ENCODE measurements around the gene CHCHD5.
"Not testable (repeated sequence)": the region's sequence is repeated elsewhere in the genome, so short reads cannot be mapped to it uniquely, and the experiment has no call there.

The CHCHD5 gene

GRCh38 chr2:112584134-112584890 is at the start of gene CHCHD5:
CHCHD5 (plus strand) TSS chr2:112584609; CDS start chr2:112584648, 39 bp downstream.
- peak; percentile 97 for DNase-seq (ENCODE audit: low spot score)

DNA sequence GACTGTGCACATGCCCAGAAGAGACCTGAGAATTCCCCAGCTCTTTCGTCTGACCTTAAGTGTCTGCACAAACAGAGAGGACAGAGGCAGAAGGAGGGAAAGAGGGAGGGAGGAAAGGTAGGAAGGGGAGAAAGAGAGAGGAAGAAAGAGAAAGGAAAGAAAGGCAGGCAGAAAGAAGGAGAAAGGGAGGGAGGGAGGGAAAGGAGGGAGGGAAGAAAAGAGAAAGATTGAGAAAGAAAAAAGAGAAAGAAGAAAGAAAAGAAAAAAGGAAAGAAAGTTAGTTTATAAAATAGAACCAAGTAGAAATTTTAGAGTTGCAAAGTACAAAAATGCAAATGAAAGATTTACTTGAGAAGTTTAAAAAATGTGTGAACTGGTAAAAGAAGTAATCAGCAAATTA is 49.6 kb upstream of the CHCHD5 start:
- DNase-seq (ENCODE audit: low spot score): no peak

GRCh38 chr2:112536665-112537064 is 47.7 kb upstream of the CHCHD5 start:
- DNase-seq (ENCODE audit: low spot score): not testable (repeated sequence)

DNA sequence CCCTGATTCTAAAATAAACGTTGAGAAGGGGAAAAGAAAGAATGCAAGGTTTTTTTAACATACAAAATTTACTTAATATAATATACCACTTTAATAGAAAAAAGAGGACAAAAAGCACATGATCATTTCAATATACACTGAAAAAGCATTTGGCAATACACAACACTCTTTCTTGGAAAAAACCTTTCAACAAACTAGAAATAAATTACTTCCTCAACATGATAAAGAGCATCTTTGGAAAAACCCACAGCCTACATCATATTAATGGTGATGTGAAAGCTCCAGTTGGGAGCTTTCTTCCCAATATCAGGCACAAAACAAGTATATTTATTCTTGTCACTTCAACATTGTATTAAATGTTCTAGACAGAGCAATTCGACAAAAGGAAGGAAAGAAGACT is 45.1 kb upstream of the CHCHD5 start:
- no peak for DNase-seq (ENCODE audit: low spot score)

DNA sequence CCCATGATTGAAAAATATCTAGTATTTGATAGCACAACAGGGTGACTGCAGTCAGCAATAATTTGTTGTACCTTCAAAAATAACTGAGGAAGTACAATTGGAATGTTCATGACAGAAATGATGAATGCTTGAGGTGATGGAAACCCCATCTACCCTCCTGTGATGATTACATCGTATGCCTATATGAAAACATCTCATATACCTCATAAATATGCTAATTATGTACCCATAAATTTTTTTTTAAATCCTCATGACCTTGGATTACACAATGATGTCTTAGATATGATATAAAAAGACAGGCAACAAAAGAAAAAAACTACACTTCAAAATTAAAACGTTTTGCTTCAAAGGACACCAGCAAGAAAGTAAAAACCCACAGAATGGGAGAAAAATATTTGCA is 43.5 kb upstream of the CHCHD5 start:
- no peak for DNase-seq (ENCODE audit: low spot score)

GRCh38 chr2:112541315-112542122 is 42.9 kb upstream of the CHCHD5 start:
- peak; percentile 10 for DNase-seq (ENCODE audit: low spot score)

- DNase-seq (ENCODE audit: low spot score): peak; percentile 85
Observed at GRCh38 chr2:112542123-112542983, 42.1 kb upstream of the CHCHD5 start, which contains the start of gene POLR1B. POLR1B (plus strand) TSS chr2:112542465; CDS start chr2:112542495, 30 bp downstream.

- DNase-seq (ENCODE audit: low spot score): peak; percentile 33
Observed at GRCh38 chr2:112542984-112543661, 41.3 kb upstream of the CHCHD5 start.

DNA sequence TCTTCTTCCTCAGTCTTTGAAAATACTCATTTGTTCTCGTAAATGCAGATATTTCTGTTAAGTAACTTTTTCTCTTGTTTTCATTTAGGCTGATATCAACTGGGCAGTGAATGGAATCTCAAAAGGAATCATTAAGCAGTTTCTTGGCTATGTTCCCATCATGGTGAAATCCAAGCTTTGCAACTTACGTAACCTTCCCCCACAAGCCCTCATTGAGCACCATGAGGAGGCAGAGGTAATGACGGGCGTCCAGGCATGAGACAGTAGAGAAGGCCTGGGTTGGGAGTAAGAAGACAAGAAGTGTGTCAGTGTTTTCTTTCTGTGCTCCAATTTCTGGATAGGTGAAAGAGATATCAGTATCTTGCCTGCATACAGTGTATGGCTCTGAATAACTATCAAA is 37.1 kb upstream of the CHCHD5 start:
- DNase-seq (ENCODE audit: low spot score): no peak

DNA sequence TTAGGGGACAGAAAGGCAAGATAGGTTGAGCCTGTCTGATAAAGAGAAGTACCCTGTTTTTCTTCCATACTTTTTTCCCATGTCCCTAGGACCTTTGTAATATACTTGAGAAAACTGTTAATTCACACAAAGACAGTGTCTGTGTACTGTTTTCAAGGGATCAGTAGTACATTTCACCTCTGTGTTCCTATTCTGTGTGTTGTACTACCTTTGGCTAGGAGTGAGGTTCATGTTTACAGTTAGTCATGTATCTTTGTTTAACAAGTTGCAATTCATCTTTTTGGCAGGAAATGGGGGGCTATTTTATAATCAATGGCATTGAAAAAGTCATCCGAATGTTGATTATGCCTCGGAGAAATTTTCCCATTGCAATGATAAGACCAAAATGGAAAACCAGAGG is 35.4 kb upstream of the CHCHD5 start:
- DNase-seq (ENCODE audit: low spot score): no peak

DNA sequence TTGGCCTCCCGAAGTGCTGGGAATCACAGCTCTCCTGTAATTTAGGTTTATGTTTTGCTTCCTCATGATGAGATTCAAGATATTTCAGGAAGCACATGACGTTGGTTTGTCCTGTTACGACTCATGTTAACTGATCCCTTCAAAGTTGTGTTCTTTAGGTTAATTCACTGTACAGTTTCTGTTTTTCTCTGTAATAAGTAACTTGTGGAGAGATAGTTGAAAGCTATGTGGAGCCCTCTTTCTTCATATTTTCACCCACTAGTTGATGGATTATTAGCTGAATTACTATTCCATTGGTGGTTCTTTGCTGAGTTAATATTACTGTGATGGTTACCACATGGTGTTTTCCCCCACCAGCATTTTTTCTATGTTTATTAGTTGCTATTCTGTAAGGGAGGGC is 18.3 kb upstream of the CHCHD5 start:
- DNase-seq (ENCODE audit: low spot score): peak; percentile 41

DNA sequence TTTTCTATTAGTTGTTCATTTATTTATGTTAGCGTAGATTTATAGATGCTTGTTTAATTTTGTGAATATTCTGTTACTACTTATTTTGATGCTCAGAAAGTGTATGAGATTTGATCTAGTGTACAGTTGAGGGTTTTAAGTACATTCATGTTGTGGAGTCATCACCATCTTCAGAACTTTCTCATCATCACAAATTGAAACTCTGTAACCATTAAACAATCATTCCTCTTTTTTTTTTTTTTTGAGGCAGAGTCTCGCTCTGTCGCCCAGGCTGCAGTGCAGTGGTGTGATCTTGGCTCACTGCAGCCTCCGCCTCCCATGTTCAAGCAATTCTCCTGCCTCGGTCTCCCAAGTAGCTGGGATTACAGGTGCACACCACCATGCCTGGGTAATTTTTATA is 17.9 kb upstream of the CHCHD5 start:
- not testable (repeated sequence) for DNase-seq (ENCODE audit: low spot score)

- no peak for DNase-seq (ENCODE audit: low spot score)
Observed at GRCh38 chr2:112572005-112572404, 12.4 kb upstream of the CHCHD5 start.

- no peak for DNase-seq (ENCODE audit: low spot score)
Observed at GRCh38 chr2:112577756-112578155, 6.7 kb upstream of the CHCHD5 start.

DNA sequence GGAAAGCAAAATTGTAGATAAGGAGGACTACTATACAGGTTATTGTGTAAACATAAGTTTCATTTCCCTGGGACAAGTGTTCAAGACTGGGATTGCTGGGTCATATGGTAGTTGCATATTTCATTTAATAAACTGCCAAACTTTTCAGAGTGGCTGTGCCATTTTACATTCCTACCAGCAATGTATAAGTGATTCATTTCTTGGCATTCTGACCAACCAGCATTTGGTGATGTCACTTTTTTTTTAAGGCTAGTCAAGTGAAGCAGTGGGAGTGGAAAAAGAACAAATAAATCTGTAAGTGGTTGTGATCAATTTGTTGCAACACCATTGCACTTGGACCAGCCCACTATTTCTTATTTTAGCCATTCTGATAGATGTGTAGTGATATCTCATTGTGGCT is 5.2 kb upstream of the CHCHD5 start:
- no peak for DNase-seq (ENCODE audit: low spot score)

DNA sequence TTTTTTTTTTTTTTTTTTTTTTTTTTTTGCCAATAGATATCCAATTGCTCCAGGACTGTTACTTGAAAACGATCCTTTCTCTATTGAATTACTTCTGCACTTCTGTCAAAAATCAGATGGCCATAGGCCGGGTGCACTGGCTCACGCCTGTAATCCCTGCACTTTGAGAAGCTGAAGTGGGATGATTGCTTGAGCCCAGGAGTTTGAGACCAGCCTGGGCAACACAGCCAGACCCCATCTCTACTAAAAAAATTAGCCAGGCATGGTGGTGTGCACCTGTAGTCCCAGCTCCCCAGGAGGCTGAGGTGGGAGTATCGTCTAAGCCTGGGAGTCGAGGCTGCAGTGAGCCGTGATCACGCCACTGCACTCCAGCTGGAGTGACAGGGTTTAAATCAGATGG is 4.3 kb upstream of the CHCHD5 start:
- DNase-seq (ENCODE audit: low spot score): no peak

DNA sequence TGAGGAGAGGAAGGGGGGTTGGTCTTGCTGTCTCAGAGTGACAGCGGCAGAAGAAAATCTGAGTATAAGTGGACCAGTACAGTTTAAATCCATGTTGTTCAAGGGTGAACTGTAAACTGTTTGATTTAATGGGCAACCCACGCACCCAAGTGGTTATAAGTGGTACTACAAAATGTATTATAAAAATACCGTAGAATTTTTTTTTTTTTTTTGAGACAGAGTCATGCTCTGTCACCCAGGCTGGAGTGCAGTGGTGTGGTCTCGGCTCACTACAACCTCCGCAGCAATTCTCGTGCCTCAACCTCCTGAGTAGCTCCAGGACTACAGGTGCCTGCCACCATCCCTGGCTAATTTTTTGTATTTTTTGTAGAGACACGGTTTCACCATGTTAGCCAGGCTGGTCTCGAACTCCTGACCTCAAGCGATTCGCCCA is 2.1 kb upstream of the CHCHD5 start:
- DNase-seq (ENCODE audit: low spot score): peak; percentile 68

- DNase-seq (ENCODE audit: low spot score): no peak
Observed at GRCh38 chr2:112583497-112584133, 794 bp upstream of the CHCHD5 start.

- no peak for DNase-seq (ENCODE audit: low spot score)
Observed at GRCh38 chr2:112584891-112585250, 462 bp downstream of the CHCHD5 start.

GRCh38 chr2:112585400-112585799 is 991 bp downstream of the CHCHD5 start:
- no peak for DNase-seq (ENCODE audit: low spot score)

DNA sequence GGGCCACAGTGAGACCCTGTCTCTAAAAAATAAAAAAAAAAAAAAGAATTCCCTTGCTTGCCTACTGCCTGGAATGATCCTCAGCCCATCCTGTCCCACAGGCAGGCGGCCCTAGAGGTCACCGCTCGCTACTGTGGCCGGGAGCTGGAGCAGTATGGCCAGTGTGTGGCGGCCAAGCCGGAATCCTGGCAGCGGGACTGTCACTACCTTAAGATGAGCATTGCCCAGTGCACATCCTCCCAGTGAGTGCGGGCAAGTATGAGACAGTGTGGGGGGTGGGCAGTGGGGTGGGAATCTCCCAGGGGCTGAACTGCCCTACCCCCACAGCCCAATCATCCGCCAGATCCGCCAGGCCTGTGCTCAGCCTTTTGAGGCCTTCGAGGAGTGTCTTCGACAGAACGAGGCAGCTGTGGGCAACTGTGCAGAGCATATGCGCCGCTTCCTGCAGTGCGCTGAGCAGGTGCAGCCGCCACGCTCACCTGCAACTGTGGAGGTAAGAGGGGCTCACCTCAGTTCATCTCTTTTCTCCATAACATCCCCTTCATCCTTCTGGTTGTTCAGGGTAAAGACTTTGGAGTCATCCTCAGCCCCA is 1.6 kb downstream of the CHCHD5 start:
- no peak for DNase-seq (ENCODE audit: low spot score)
